Adrenal gland (tissue), 12 donors: ENCODE measurements around the gene ANK3. TPM values are rescaled to one million over a fixed set of nuclear protein-coding genes. Genes with fewer than 3 reads are reported as not detected.

Experiments
- DNase-seq, 7 donors: peaks; one replicate each; pipeline ENCODE4 v3.0.0-alpha.2; 2019 to 2020
- H3K27ac ChIP-seq, 5 donors: fragments of 200-600 bp; sonication (generic) in 4 of 5; 1 replicate in 3 of 5; 2 replicates in 2 of 5; pipeline versions ENCODE4 v1.5.1 to v1.8.0; 2016 to 2020; ENCODE audit warnings: mild to moderate bottlenecking in 1 of 5
- H3K27me3 ChIP-seq: fragments of 200-600 bp; 2 replicates; pipeline ENCODE4 v1.8.0; 2021
- H3K36me3 ChIP-seq, 2 donors: fragments of 200-600 bp; replicated peaks in 1 of 2; 1 replicate in 1 of 2; 2 replicates in 1 of 2; pipeline versions ENCODE4 v1.5.1 to v1.8.0; 2018 to 2022
- H3K4me1 ChIP-seq, 2 donors: fragments of 200-600 bp; replicated peaks in 1 of 2; 1 replicate in 1 of 2; 2 replicates in 1 of 2; pipeline versions ENCODE4 v1.5.1 to v1.8.0; 2018 to 2021
- H3K4me3 ChIP-seq, 4 donors: fragments of 200-600 bp; sonication (generic) in 3 of 4; one replicate each; pipeline ENCODE4 v1.5.1; 2016 to 2018
- H3K9me3 ChIP-seq, 3 donors: fragments of 200-600 bp; sonication (generic) in 1 of 3; replicated peaks in 1 of 3; 1 replicate in 2 of 3; 2 replicates in 1 of 3; pipeline versions ENCODE4 v1.5.1 to v1.8.0; 2016 to 2021
- POLR2A ChIP-seq, 2 donors: fragments of 450-650 bp; IDR thresholded peaks; one replicate each; pipeline ENCODE4 v1.6.1; 2017; ENCODE audit warnings: antibody characterized with exemption in 2 of 2, mild to moderate bottlenecking in 2 of 2, moderate library complexity in 1 of 2
- WGBS, 4 donors: extraction: QIAGEN DNeasy Blood & Tissue Kit in 2 of 4; methylation state at CpG; one replicate each; pipeline versions ENCODE4 v1.1.5 to v1.1.7; 2013 to 2017; 5-methylcytosine and 5-hydroxymethylcytosine counted together
- intact Hi-C, 2 donors: fragments of 100-400 bp; cut with DNase I; formaldehyde crosslinking; loops; one replicate each; pipeline versions ENCODE4 v1.14.1 to v1.15.0; 2022 to 2023
- polyA plus RNA-seq, 3 donors: library from polyadenylated mRNA; stranded (reverse); fragments of 200-250 nt in 2 of 3; fragments of 350-450 nt in 1 of 3; fragmentation: Illumina TruSeq in 1 of 3; extraction: RNeasy Lipid Tissue Mini Kit (QIAGEN cat#74804) in 1 of 3; gene quantifications; one replicate each; pipeline ENCODE4 v1.2.3, GENCODE V29; 2013 to 2014
- total RNA-seq, 9 donors: library from RNA; depleted of rRNA in 4 of 9; stranded (reverse); fragments of >200 nt in 4 of 9; fragments of 120-200 nt in 1 of 9; fragmentation: NEBNext Ultra II Directional in 1 of 9; extraction: Animal tissue kit (Norgen Biotek cat#: 25700) in 1 of 9; gene quantifications; one replicate each; pipeline versions ENCODE4 v1.1.0 to v1.2.4, GENCODE V29; 2013 to 2023
- TF ChIP-seq, protein P1 (sequence below), 6 experiments: fragments of 450-650 bp in 4 of 6; fragments of 200-600 bp in 2 of 6; sonication (generic) in 1 of 6; IDR thresholded peaks; 1 replicate in 5 of 6; 2 replicates in 1 of 6; pipeline versions ENCODE4 v1.5.1 to v1.8.0; 2016 to 2021; ENCODE audit warnings: antibody characterized with exemption in 6 of 6, mild to moderate bottlenecking in 2 of 6, moderate library complexity in 1 of 6
- donor health status: healthy with polysubstance abuse.
- donor health status: Bipolar disorder and iron deficiency.
- donor health status: DM: yes; HTN: yes; CAD: no.
- donor health status: DM: no; HTN: no; CAD: no.
- donor health status: DM: no; HTN: no; CAD: no.
- donor health status: DM: yes; HTN: yes; CAD: no.

Gene ANK3
- total and polyA plus RNA-seq, 12 donors = 2.6 to 48.1 (median 15.2) TPM

DNA sequence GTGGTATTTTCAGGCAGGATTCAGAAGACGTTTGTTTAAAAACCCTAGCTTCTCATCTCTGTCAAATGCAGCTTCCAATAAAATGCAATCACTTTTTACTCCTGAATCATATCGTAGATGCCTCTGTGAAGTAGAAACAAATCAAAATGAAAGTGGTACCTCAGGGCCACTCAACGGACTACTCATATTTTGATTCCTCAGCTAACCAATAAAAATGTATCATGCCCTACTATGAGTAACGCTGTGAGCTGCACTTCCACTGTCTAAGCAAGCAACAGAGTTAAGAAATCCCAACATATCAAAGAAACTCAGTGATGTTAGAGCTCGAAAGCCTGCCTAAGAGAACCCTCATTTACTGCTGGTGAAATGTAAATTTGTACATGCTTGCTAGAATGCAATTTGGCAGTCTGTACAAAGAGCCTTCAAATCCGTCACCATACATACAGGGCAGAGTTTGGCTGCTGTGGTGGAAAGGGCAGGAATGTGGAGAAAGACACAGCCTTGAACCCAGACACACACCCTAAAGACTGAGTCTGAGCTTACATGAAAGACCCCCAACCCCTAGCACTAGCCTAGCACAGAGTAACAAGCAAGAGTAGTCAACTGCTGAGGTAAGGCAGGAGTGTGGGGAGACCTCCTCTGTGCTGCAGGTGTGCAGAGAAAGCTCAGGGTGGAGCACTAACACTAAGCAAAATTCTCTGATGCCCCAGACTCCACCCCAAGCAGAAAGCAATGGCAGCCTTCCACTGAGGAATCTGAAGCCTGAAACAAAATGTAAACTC is 151.5 kb downstream of the ANK3 start:
- 27 to 45% (median 38%) methylated on average over 6 of the region's 6 CpGs for WGBS, 4 donors
- peaks cover 0 to 13% of the 10 kb centered on the region in 2 donors for H3K4me1 ChIP-seq
- H3K4me3 ChIP-seq = peak overlapping the region in 1 of 4 donors; percentile 30
- H3K27ac ChIP-seq = peak overlapping the region in 1 of 5 donors; percentile 31
- no peaks in the 10 kb centered on the region for H3K9me3 ChIP-seq
- intact Hi-C loops = no loop called here
- peak in 2 of 7 donors; percentile 8 to 24 for DNase-seq
- H3K36me3 ChIP-seq = no peaks in the 10 kb centered on the region
- no peaks in the 10 kb centered on the region for H3K27me3 ChIP-seq
- no peak for TF ChIP-seq POLR2A (IDR thresholded peaks at IDR 0.05)
- TF ChIP-seq, protein P1, sequence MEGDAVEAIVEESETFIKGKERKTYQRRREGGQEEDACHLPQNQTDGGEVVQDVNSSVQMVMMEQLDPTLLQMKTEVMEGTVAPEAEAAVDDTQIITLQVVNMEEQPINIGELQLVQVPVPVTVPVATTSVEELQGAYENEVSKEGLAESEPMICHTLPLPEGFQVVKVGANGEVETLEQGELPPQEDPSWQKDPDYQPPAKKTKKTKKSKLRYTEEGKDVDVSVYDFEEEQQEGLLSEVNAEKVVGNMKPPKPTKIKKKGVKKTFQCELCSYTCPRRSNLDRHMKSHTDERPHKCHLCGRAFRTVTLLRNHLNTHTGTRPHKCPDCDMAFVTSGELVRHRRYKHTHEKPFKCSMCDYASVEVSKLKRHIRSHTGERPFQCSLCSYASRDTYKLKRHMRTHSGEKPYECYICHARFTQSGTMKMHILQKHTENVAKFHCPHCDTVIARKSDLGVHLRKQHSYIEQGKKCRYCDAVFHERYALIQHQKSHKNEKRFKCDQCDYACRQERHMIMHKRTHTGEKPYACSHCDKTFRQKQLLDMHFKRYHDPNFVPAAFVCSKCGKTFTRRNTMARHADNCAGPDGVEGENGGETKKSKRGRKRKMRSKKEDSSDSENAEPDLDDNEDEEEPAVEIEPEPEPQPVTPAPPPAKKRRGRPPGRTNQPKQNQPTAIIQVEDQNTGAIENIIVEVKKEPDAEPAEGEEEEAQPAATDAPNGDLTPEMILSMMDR (IDR thresholded peaks at IDR 0.05) = no peak

DNA sequence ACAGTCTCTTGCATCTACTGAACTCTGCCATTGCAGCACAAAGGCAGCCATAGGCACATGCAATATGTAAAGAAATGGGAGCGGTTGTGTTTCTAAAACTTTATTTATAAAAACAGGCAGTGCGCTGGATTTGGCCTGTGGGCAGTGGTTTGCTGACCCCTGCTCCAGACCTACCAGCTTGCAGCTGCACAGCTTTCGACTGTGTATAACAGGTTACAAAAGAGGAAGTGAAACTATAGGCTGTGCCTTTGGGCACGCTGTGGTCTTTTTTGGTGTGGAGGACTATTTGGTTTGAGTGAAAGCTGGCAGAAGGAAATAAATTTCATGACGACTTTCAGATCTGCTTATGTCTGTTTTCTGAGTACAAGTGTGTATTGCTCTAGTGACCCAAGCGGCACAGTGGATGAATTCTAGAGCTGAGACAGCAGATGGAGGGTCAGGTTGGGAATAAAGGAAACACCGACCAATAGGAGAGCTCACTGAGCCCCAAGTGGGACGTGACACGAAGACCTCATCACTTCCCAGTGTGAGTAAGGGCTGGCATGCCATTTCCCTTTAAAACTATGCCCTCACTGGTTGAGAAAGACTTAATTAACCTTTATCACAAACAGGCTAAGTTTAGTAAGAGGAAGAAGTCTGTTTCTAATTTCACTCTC is 152.7 kb downstream of the ANK3 start:
- Histone ChIP-seq H3K4me3 (no peak overlapping the region), H3K4me1 (peaks cover 0 to 13% of the 10 kb centered on the region in 2 donors), H3K27me3 (no peaks in the 10 kb centered on the region), H3K36me3 (no peaks in the 10 kb centered on the region), H3K9me3 (no peaks in the 10 kb centered on the region), H3K27ac (peak overlapping the region in 2 of 5 donors; percentile 31 to 38)
- WGBS, 4 donors = 69 to 79% (median 76%) methylated on average over 9 of the region's 9 CpGs
- intact Hi-C loops = no loop called here
- TF ChIP-seq, protein P1 (IDR thresholded peaks at IDR 0.05) = no peak
- no peak for TF ChIP-seq POLR2A (IDR thresholded peaks at IDR 0.05)
- DNase-seq = peak; percentile 17 to 65 (median 41)

DNA sequence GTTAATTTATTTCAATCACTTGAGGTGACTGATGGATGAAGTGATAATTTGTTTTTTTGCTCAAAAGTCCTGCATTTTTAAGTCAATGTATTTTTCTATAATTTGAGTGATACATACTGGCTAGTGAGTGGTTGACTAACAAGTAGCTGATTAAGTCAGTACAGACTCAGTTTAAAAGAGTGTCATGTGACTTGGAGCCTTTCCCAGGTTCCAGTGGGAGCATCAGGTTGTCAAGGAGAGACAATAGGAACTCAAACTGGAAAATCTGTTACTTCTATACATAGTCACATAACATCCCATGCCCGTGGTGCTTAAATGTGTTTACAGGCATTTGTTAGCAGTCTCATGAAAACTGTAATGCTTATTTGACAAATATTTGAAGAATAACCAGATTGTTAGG is 154.7 kb downstream of the ANK3 start:
- TF ChIP-seq, protein P1 (IDR thresholded peaks at IDR 0.05) = no peak
- TF ChIP-seq POLR2A (IDR thresholded peaks at IDR 0.05) = no peak
- intact Hi-C loops = no loop called here
- H3K36me3 ChIP-seq = no peaks in the 10 kb centered on the region
- H3K27ac ChIP-seq = no peak overlapping the region
- no peak for DNase-seq
- 73 to 78% (median 75%) methylated on average over 1 of the region's 1 CpG for WGBS, 4 donors
- no peaks in the 10 kb centered on the region for H3K9me3 ChIP-seq
- peaks cover 0 to 13% of the 10 kb centered on the region in 2 donors for H3K4me1 ChIP-seq
- H3K27me3 ChIP-seq = no peaks in the 10 kb centered on the region
- H3K4me3 ChIP-seq = no peak overlapping the region

DNA sequence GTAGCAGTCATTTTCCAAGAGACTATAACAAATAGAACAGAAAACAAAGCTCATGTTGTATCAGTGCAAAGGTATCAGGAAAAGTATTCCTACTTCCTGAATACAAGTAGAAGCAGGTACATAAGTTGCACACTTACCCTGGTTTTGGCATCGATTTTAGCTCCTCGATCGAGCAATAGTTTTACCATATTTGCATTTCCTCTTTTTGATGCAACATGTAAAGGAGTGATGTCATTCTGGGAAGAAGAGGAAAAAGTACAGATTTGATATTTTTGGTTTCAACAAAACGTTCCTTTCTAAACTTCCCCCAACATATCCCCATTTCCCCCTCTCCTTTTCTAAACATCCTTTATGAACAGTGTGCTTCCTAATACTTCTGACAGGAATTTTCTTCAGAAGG is 155.1 kb downstream of the ANK3 start:
- H3K4me3 ChIP-seq = no peak overlapping the region
- H3K27ac ChIP-seq = no peak overlapping the region
- H3K27me3 ChIP-seq = no peaks in the 10 kb centered on the region
- intact Hi-C loops = no loop called here
- H3K9me3 ChIP-seq = no peaks in the 10 kb centered on the region
- no peaks in the 10 kb centered on the region for H3K36me3 ChIP-seq
- DNase-seq = no peak
- TF ChIP-seq POLR2A (IDR thresholded peaks at IDR 0.05) = no peak
- TF ChIP-seq, protein P1 (IDR thresholded peaks at IDR 0.05) = no peak
- H3K4me1 ChIP-seq = peaks cover 0 to 13% of the 10 kb centered on the region in 2 donors
- 54 to 74% (median 69%) methylated on average over 4 of the region's 4 CpGs for WGBS, 4 donors
